GM10266 (cell line): ENCODE measurements around the gene COX4I2.

ENCODE experiments used
- DNase-seq: peaks from one replicate; pipeline ENCODE4 v3.0.0; 2012; ENCODE audit errors: extremely low spot score
- TF ChIP-seq, protein P1 (sequence below): IDR thresholded peaks from 2 replicates; pipeline ENCODE4 v1.5.1; 2012; ENCODE audit warnings: mild to moderate bottlenecking, low read depth; ENCODE audit not compliant: control insufficient read depth, insufficient read depth; ENCODE audit errors: missing control alignments

The COX4I2 gene

DNA sequence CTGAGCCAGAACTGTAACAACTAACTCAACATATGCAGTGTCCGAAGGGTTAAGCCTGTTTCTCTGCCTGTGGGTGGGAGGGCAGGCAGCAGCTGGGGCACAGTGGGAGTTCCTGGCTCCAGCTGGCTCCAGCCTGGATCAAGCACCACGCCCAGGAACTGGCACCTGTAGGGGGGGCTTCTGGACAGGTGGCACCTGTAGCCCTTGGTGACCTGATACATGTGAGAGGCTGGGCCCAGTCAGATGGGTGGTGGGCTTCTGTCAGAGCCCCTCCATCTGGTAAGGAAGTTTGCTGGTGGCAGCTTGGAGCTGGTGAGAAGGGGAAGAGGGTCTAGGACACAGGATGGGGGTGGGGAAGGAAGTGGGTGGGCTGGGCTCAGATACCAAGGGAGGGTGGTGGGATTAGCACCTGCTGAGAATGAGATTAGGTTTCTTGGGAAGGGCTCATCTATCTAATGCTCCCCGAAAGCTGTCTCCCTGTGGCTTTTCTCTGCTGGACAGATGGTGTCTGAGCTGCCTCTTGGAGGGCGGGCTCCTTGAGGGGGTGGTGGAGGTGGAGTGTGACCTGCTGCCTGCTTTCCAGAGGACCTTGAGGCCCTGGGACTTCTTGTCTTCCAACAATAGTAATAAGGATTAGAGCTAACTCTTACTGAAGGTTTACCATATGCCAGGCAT is 56.4 kb downstream of the COX4I2 start:
- TF ChIP-seq, protein P1, sequence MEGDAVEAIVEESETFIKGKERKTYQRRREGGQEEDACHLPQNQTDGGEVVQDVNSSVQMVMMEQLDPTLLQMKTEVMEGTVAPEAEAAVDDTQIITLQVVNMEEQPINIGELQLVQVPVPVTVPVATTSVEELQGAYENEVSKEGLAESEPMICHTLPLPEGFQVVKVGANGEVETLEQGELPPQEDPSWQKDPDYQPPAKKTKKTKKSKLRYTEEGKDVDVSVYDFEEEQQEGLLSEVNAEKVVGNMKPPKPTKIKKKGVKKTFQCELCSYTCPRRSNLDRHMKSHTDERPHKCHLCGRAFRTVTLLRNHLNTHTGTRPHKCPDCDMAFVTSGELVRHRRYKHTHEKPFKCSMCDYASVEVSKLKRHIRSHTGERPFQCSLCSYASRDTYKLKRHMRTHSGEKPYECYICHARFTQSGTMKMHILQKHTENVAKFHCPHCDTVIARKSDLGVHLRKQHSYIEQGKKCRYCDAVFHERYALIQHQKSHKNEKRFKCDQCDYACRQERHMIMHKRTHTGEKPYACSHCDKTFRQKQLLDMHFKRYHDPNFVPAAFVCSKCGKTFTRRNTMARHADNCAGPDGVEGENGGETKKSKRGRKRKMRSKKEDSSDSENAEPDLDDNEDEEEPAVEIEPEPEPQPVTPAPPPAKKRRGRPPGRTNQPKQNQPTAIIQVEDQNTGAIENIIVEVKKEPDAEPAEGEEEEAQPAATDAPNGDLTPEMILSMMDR, result no peak
- DNase-seq, result no peak
